ENCODE measurements around the gene KIRREL1.

DNA sequence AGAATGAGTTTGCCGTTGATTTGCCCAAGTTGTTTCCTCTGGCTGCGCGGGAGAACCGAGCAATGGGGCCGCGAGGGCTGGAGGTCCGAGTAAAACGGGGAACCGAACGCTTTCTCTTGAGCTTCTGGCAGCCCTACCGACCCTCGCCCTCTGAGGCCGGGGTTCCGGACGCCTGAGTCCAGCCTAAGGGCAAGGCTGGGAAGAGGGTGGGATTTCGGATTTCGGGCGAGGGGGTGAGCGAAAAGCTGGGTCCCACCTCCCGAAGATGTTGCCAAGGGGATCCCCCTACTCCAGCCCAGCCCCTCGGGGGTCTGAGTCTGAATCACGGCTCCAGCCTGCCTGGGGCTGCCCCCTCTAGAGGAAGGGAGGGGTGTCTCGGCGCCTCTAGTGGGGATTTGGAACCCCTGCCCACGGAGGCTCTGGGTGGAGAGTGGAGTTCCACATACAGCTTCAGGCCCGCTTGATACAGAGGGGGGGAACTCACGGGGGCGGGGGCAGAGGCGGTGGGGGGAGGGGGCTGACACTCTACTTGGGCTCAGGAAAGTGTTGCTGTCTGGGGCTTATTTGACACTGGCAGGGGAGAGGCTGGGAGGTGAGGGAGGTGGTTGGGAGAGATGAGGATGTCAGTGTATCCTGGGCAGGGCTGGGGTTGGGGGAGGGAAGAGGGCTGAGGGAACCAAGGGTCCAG lies 617 bp downstream of the KIRREL1 start:
- TF ChIP-seq, protein P1, sequence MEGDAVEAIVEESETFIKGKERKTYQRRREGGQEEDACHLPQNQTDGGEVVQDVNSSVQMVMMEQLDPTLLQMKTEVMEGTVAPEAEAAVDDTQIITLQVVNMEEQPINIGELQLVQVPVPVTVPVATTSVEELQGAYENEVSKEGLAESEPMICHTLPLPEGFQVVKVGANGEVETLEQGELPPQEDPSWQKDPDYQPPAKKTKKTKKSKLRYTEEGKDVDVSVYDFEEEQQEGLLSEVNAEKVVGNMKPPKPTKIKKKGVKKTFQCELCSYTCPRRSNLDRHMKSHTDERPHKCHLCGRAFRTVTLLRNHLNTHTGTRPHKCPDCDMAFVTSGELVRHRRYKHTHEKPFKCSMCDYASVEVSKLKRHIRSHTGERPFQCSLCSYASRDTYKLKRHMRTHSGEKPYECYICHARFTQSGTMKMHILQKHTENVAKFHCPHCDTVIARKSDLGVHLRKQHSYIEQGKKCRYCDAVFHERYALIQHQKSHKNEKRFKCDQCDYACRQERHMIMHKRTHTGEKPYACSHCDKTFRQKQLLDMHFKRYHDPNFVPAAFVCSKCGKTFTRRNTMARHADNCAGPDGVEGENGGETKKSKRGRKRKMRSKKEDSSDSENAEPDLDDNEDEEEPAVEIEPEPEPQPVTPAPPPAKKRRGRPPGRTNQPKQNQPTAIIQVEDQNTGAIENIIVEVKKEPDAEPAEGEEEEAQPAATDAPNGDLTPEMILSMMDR (IDR thresholded peaks at IDR 0.05): no peak
- no peak for TF ChIP-seq POLR2A (IDR thresholded peaks at IDR 0.05)
- no peak for TF ChIP-seq POLR2AphosphoS5 (IDR thresholded peaks at IDR 0.05)

Measured in breast epithelium (tissue), 3 donors.